ENCODE data around the gene SDC3. TPM values are rescaled to one million over a fixed set of nuclear protein-coding genes. Genes with fewer than 3 reads are reported as not detected.

The SDC3 gene
- total and polyA plus RNA-seq, 2 of the 8 experiments (the other 6 are each of a cell fraction or from before 2014, with no cell fraction given) = 7.0 to 27.0 TPM

GRCh38 chr1:30953685-30954084 is 45.1 kb upstream of the SDC3 start:
- Histone ChIP-seq H2BK20ac (ENCODE audit: low read length) (no peak overlapping the region), H2BK5ac (ENCODE audit: low read depth, low read length) (no peak overlapping the region), H3K4me1 (replicated peaks in 1 of 4; ENCODE audit: control insufficient read depth in 3 of 4, insufficient read depth in 4 of 4, low read length in 3 of 4) (no peaks in the 10 kb centered on the region), H3K23me2 (ENCODE audit: low read depth, low read length) (no peaks in the 10 kb centered on the region), H2BK12ac (ENCODE audit: low read depth, low read length) (no peak overlapping the region), H4K5ac (ENCODE audit: insufficient read length, low read depth, low read length) (no peak overlapping the region), H3K56ac (replicated peaks; ENCODE audit: insufficient read length, low read depth, low read length) (no peak overlapping the region), H3K27ac (ENCODE audit: low read depth, low read length) (no peak overlapping the region), H2AFZ (ENCODE audit: low read length) (no peak overlapping the region), H3K79me1 (ENCODE audit: low read depth, low read length) (no peaks in the 10 kb centered on the region), H3K4ac (replicated peaks; ENCODE audit: insufficient read length, low read depth, low read length) (no peak overlapping the region), H3K9me3 (ENCODE audit: insufficient read depth in 2 of 2, low read depth in 1 of 2, low read length in 1 of 2) (no peaks in the 10 kb centered on the region), H4K8ac (ENCODE audit: extremely low read depth, insufficient read depth, low read length) (no peak overlapping the region), H3K36me3 (ENCODE audit: control insufficient read depth in 2 of 4, insufficient read depth in 4 of 4, low read length in 3 of 4) (peaks cover 21 to 82% (median 62%) of the 10 kb centered on the region in 4 experiments), H2AK5ac (ENCODE audit: low read depth, low read length) (no peak overlapping the region), H2BK15ac (ENCODE audit: low read length) (no peak overlapping the region), H2BK120ac (replicated peaks; ENCODE audit: low read depth, low read length) (no peak overlapping the region), H4K91ac (replicated peaks; ENCODE audit: insufficient read length, low read length) (no peak overlapping the region), H3K27me3 (replicated peaks in 1 of 4; ENCODE audit: control insufficient read depth in 3 of 4, extremely low read depth in 1 of 4, insufficient read depth in 3 of 4, low read length in 3 of 4) (no peaks in the 10 kb centered on the region), H3K23ac (ENCODE audit: insufficient read length) (no peak overlapping the region), H3K9ac (replicated peaks in 1 of 4; ENCODE audit: extremely low read depth in 1 of 4, low read depth in 3 of 4, low read length in 3 of 4) (no peak overlapping the region), H3K14ac (ENCODE audit: insufficient read length) (no peak overlapping the region), H3K79me2 (ENCODE audit: control insufficient read depth in 1 of 2, insufficient read depth in 2 of 2, low read length in 2 of 2) (peaks cover 0 to 27% of the 10 kb centered on the region in 2 experiments; a peak in 2 of 4 replicates), H3K18ac (ENCODE audit: extremely low read depth, low read length) (no peak overlapping the region), H3K4me3 (ENCODE audit: extremely low read depth in 1 of 4, insufficient read depth in 2 of 4, low read depth in 3 of 4, low read length in 4 of 4) (no peak overlapping the region), H3K4me2 (ENCODE audit: insufficient read depth in 1 of 2, low read depth in 2 of 2, low read length in 2 of 2) (no peak overlapping the region), H4K20me1 (replicated peaks in 1 of 2; ENCODE audit: control insufficient read depth in 1 of 2, insufficient read depth in 2 of 2, low read length in 2 of 2) (peaks cover 4 to 8% of the 10 kb centered on the region in 2 experiments)
- ChIA-PET CTCF (ENCODE audit: partially characterized antibody) (no interaction called here), POLR2A (ENCODE audit: partially characterized antibody) (no interaction called here)
- TF ChIP-seq TBP (IDR thresholded peaks at IDR 0.05; ENCODE audit: low read depth, low read length) = no peak
- FAIRE-seq (no peak), DNase-seq (ENCODE audit: low read depth in 1 of 2, low spot score in 2 of 2) (no peak)
- 95% methylated on average over 11 of the region's 11 CpGs; no CpG with 5 or more reads in 1 of the 2 experiments for WGBS, 2 experiments (ENCODE audit: extremely low coverage in 1 of 2, insufficient coverage in 1 of 2, insufficient read length in 1 of 2, insufficient replicate concordance in 2 of 2, low coverage in 1 of 2, low lambda C conversion rate in 2 of 2, missing lambda C conversion rate in 1 of 2)
